HFFc6 (cell line): ENCODE results near the gene ARL14EPL. TPM values are rescaled to one million over a fixed set of nuclear protein-coding genes. Genes with fewer than 3 reads are reported as not detected.
A peak's percentile ranks its signal among the peaks of the same experiment; 100 is the strongest.

ENCODE experiments used
- DNase-seq: peaks from one replicate; pipeline ENCODE4 v3.0.0-alpha.2; 2018
- H3K27ac Mint-ChIP-seq: 2 replicates; pipeline ENCODE4 v1.8.0; 2020; ENCODE audit warnings: mild to moderate bottlenecking, mixed read lengths
- H3K27me3 Mint-ChIP-seq: 2 replicates; pipeline ENCODE4 v1.8.0; 2021; ENCODE audit warnings: mild to moderate bottlenecking, moderate library complexity, mixed read lengths; ENCODE audit not compliant: insufficient read depth
- H3K36me3 Mint-ChIP-seq: 2 replicates; pipeline ENCODE4 v1.8.0; 2021; ENCODE audit warnings: low read depth, mixed read lengths
- H3K4me1 Mint-ChIP-seq: 2 replicates; pipeline ENCODE4 v1.8.0; 2020; ENCODE audit warnings: low read depth, mixed read lengths
- H3K4me3 Mint-ChIP-seq: 2 replicates; pipeline ENCODE4 v1.8.0; 2020; ENCODE audit warnings: mild to moderate bottlenecking, moderate library complexity, mixed read lengths
- H3K9me3 Mint-ChIP-seq: 2 replicates; pipeline ENCODE4 v1.8.0; 2020; ENCODE audit warnings: mild to moderate bottlenecking, mixed read lengths
- total RNA-seq, 6 experiments: library from RNA; stranded (reverse); fragmentation: NEBNext Ultra II Directional; extraction: Animal tissue kit (Norgen Biotek cat#: 25700); gene quantifications; 2 replicates in 1 of 6; 3 replicates in 5 of 6; pipeline ENCODE4 v1.2.3, GENCODE V29; 2021
- TF ChIP-seq, protein P1 (sequence below): fragments of 200-600 bp; sonication (generic); IDR thresholded peaks from 2 replicates; pipeline ENCODE4 v1.5.0; 2021; ENCODE audit warnings: antibody characterized with exemption, mild to moderate bottlenecking

ARL14EPL gene
- total RNA-seq, 6 experiments from 2014 or later, result not detected

DNA sequence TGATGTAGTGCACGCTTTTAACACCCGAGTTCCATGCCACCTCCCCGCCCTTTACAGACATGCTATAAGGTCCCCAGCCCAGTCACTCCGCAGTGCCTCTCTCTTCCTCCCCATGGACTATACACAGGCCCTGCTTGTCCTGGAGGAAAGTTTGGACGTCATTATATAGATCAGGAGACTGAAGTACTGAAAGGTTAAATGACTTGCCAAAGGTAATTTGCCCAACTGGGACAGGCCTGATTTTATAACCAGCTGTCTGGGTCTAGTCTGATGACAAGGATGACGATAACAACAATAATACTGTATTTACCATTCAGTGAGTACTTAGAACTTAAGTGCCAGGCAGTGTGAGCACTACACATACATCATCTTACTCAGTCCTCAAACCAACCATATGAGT lies 36.9 kb upstream of the ARL14EPL start:
- no peak overlapping the region for H3K27ac Mint-ChIP-seq
- H3K36me3 Mint-ChIP-seq, result no peaks in the 10 kb centered on the region
- peaks cover 4% of the 10 kb centered on the region; the same call in 1 of the 2 replicates for H3K27me3 Mint-ChIP-seq
- no peak overlapping the region for H3K4me3 Mint-ChIP-seq
- H3K9me3 Mint-ChIP-seq, result no peaks in the 10 kb centered on the region
- no peaks in the 10 kb centered on the region for H3K4me1 Mint-ChIP-seq
- TF ChIP-seq, protein P1, sequence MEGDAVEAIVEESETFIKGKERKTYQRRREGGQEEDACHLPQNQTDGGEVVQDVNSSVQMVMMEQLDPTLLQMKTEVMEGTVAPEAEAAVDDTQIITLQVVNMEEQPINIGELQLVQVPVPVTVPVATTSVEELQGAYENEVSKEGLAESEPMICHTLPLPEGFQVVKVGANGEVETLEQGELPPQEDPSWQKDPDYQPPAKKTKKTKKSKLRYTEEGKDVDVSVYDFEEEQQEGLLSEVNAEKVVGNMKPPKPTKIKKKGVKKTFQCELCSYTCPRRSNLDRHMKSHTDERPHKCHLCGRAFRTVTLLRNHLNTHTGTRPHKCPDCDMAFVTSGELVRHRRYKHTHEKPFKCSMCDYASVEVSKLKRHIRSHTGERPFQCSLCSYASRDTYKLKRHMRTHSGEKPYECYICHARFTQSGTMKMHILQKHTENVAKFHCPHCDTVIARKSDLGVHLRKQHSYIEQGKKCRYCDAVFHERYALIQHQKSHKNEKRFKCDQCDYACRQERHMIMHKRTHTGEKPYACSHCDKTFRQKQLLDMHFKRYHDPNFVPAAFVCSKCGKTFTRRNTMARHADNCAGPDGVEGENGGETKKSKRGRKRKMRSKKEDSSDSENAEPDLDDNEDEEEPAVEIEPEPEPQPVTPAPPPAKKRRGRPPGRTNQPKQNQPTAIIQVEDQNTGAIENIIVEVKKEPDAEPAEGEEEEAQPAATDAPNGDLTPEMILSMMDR, result no peak
- no peak for DNase-seq

DNA sequence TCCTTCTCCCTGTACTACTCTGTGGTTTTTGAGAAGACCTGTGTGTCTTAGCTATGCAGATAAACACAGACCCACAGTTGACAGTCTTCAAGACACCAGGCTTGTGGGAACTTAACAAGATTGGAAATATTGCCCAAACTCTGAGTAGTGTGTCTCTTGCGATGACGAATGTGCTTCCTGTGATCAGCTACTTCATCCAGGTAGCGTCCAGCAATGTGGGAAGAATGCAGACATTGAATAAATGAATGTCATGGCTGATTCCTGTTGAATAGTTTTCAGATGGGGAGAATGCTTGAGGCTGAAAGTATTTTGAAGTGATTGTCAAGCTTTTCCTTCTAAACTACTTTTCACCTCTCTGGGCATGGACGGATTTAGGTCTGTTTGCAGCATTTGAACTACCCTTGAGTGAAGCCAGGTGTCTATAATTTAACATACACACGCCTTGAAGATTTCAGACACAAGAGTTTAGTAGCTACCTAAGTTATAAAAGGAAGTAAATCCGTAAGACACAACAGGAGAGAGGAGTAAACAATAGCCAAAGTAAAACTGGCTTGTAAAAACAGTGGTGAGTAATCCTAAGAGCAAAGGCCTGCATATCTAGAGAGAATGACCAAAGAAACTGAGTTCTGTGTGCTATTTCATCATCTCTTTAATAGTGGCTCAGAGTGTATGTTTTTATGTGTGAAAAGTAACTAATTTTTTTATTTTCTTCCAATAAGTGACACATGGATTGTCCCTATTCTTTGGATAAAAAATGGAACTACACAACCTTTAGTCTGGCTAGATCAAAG lies 30.0 kb upstream of the ARL14EPL start:
- TF ChIP-seq, protein P1, result no peak
- Mint-ChIP-seq H3K4me1 (peaks cover 10% of the 10 kb centered on the region), H3K27me3 (no peaks in the 10 kb centered on the region), H3K4me3 (no peak overlapping the region), H3K36me3 (no peaks in the 10 kb centered on the region), H3K9me3 (no peaks in the 10 kb centered on the region), H3K27ac (no peak overlapping the region)
- DNase-seq, result peak; percentile 24

DNA sequence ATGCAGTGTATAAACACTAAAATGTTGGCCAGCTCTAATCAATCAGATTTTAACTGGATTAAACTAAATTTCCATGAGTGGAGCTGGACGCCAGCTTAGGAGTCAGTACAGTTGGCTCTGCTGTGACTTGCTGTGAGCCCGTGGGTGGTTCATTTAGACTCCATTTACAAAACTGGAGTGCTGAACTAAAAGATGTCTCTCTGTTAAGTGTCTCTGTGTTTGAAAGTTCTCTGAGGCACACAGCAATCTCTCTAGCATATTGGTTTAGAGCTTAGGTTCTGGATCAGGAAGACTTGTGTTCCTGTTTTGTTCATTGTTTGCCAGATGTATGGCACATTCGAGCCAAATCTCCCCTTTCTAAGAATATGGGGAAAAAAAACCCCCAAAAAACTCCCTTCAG lies 28.0 kb upstream of the ARL14EPL start:
- H3K9me3 Mint-ChIP-seq, result no peaks in the 10 kb centered on the region
- H3K27ac Mint-ChIP-seq, result no peak overlapping the region
- DNase-seq, result no peak
- H3K27me3 Mint-ChIP-seq, result no peaks in the 10 kb centered on the region
- no peak overlapping the region for H3K4me3 Mint-ChIP-seq
- H3K4me1 Mint-ChIP-seq, result peaks cover 10% of the 10 kb centered on the region
- TF ChIP-seq, protein P1, result no peak
- H3K36me3 Mint-ChIP-seq, result no peaks in the 10 kb centered on the region

DNA sequence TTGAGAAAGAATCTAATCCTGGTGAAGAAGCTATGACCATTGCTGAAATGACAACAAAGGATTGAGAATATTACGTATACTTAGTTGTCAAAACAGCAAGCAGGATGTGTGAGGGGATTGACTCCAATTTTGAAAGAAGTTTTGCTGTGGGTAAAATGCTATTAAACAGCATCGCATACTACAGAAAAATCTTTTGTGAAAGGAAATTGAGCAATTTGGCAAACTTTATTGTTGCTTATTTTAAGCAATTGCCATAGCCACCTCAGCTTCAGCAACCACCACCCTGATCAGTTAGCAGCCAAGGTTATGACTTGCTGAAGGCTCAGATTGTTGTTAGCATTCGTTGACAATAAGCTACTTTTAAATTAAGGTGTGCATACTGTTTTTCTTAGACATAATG lies 22.5 kb upstream of the ARL14EPL start:
- H3K9me3 Mint-ChIP-seq, result no peaks in the 10 kb centered on the region
- TF ChIP-seq, protein P1, result no peak
- no peaks in the 10 kb centered on the region for H3K36me3 Mint-ChIP-seq
- peaks cover 7% of the 10 kb centered on the region for H3K4me1 Mint-ChIP-seq
- no peak for DNase-seq
- H3K27ac Mint-ChIP-seq, result no peak overlapping the region
- H3K27me3 Mint-ChIP-seq, result no peaks in the 10 kb centered on the region; the same call in 1 of the 2 replicates
- H3K4me3 Mint-ChIP-seq, result no peak overlapping the region

DNA sequence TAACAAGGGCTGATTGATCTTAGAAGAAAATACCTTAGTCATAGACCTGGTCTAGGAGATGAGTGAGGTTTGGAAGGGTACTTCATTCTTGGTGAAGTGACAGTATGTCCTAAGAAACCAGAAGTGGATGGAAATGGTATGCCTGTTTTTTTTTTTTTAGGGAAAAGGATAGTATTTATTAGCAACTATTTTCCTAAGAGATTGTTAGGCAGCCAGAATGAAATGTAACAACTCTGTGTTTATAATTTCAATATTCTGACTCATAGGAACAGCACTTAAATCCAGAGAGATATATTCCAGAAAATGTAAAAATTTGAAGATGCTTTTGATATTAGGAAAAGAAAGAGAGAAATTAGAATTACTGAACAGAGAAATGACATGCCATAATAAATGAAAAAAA lies 21.2 kb upstream of the ARL14EPL start:
- H3K36me3 Mint-ChIP-seq, result no peaks in the 10 kb centered on the region
- H3K27ac Mint-ChIP-seq, result no peak overlapping the region
- H3K9me3 Mint-ChIP-seq, result no peaks in the 10 kb centered on the region
- DNase-seq, result no peak
- no peaks in the 10 kb centered on the region; the same call in 1 of the 2 replicates for H3K27me3 Mint-ChIP-seq
- TF ChIP-seq, protein P1, result no peak
- no peak overlapping the region for H3K4me3 Mint-ChIP-seq
- H3K4me1 Mint-ChIP-seq, result peaks cover 7% of the 10 kb centered on the region
